Mesenteric fat pad (tissue), 1 donor: ENCODE data around the gene PRR15L. TPM values are rescaled to one million over a fixed set of nuclear protein-coding genes. Genes with fewer than 3 reads are reported as not detected.
"Not testable (repeated sequence)": the region's sequence is repeated elsewhere in the genome, so short reads cannot be mapped to it uniquely, and the experiment has no call there.

Source experiments
- DNase-seq: peaks from one replicate; pipeline ENCODE4 v3.0.0-alpha.2; 2020; ENCODE audit warnings: low spot score
- long read RNA-seq: library from polyadenylated mRNA; unstranded; transcript quantifications from one replicate; pipeline ENCODE4 v2.0.0, GENCODE V29; 2020
- total RNA-seq: library from RNA; stranded (reverse); fragmentation: NEBNext Ultra II Directional; extraction: Animal tissue kit (Norgen Biotek cat#: 25700); gene quantifications from one replicate; pipeline ENCODE4 v1.2.1, GENCODE V29; 2021
- donor health status: DM: yes; HTN: yes; CAD: no.

PRR15L gene, protein sequence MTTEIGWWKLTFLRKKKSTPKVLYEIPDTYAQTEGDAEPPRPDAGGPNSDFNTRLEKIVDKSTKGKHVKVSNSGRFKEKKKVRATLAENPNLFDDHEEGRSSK
- not detected for total RNA-seq
- long read RNA-seq, partial matches to known transcripts: 0 of 3 reads
- long read RNA-seq, other reads (novel, unspliced or antisense): 1 of 3 reads

DNA sequence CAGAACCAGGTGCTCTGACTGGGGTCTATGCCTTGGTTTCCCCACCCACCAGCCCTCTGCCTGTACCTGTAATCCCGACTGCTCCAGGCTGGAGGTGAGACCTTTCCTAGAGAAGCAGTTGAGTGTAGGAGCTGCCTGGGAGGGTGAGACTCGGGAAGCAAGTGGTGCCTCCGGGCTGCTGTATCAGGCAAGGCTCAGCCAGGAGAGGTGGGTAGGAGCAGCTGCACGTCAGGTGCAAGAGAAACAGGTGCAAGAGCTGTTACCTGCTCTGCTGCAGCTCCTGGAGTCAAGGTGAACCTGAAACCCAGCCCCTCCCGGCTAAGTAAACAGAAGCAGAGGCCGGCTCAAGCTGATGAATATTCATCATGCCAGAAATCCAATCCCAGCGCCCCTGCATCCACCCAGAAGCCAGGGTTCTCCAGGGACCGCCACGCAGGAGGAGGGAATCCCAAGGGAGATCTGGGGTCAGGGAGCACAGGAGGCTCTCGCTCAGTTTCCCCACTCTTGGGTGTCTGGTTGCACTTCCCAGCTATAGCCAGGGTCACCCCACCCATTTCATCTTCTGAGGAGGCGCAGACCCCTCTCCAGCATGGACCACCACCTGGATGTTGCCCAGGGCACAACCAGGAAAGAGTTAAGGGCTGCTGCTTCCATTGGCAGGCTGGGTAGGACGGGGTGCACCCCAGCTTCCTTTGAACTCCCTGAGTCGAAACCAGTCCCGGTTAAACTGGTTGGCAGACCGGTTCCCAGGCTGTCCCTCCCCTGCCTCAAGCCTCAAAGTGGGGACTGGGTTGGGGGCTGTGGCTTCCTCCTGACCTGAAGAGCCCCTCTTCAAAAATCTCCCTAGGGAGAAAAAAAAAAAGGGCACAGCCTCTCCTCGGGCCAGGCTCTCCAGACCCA lies at the start of gene PRR15L:
PRR15L (minus strand) TSS at position 293 of the 900 bp plus-strand sequence. CDS start 4,649 bp downstream, outside the sequence.
- DNase-seq: no peak

DNA sequence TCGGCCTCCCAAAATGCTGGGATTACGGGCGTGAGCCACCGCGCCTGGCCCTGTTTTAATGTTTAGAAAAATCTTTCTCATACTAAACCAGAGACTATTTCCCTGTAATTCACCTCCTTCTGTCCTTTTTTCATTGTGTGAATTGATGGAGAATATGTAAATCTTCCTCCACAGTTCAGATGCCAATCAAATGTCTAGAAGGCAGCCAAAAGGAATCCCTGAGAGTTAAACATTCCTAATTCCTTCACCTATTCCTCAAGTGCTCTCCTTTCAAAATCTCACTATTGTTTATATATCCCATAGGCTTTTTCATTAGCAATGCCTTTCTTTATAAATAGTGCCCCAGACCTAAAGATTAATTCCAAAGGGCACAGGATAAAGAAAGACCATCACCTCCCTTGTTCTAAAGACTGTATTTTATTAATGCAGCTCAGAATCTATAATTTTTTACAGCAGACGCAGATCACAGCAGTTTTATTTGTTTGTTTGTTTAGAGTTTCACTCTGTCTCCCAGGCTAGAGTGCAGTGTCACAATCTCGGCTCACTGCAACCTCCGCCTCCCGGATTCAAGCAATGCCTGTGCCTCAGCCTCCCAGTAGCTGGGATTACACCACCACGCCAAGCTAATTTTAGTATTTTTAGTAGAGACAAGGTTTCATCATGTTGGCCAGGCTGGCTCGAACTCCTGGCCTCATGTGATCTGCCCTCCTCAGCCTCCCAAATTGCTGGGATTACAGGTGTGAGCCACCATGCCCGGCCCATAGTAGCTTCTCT lies 49.4 kb upstream of the PRR15L start:
- DNase-seq: no peak

DNA sequence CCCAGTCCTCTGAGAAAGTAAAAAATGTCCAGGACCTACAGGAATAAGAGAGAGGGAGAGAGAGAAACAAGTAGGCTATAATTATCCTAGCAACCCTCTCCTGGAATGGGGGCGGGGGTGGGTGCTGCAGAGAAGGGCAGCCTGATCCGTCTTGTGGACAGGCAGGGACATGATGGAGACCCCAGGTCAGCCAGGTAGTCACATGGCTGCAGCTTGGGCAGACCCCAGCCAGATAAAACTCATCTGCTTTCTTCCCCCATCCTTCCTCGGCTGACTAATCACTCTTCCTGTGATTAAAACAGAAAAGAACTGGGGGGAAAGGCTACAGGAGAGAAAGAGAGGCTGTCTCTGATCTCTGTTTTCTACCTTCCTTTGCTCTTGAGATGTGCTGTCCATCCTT lies 47.3 kb upstream of the PRR15L start:
- no peak for DNase-seq

DNA sequence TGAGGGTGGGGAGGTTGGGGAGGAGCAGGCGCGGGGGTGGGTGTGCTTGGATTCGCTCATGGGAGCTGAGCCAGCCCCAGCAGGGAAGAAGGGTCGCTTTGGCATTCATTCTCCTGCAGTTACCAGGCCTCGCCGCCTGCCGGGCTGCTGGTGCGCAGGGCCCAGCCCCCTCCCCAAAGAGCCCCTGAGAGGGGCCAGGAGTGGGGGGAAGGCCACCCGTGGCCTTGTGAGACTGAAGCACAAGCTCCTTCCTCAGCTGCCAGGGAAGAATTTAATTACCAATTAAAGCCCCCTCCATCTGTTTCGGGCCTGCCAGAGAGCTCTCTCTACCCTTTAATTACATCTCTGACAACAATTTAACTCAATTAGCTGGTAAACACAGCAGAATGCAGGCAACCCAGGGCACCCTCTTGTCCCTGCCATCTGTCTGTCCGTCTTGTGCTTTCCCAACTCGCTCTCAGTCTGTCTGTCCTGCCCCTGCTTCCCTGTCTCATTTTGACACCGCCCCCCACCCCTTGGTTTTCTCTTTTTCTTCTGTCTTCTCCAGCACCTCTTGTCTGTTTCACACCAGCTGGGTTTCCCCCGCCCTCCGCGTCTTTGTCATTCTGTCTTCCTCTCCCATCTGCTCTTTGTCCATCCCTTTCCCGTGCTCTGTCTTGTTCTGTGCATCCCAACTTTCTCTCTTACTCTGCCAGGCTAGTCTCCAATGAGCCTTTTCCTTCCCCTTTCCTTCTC lies 45.9 kb upstream of the PRR15L start:
- DNase-seq: no peak

DNA sequence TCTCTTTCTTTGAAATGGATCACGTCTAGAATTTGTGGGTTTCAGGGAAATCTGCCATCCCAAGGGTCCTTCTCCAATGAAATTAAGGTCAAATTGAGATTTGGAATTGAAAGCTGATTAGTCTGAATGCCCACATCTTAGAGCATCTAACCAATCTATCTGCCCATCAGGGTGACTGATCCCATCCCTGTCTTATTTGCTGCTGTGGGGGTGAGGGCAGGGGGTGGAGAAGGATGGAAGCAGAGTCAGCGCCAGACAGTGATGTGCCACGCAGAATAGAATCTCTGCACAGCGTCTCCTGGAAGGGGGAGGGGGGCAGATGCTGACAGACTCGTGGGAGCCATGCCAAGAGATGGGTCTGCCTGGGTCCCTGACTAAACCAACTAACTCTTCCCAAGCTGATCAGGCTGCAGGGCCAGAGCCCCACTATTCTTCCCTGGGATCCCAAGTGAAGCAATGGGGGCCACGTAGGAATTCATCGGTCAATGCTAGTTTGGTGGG lies 45.3 kb upstream of the PRR15L start:
- no peak for DNase-seq

DNA sequence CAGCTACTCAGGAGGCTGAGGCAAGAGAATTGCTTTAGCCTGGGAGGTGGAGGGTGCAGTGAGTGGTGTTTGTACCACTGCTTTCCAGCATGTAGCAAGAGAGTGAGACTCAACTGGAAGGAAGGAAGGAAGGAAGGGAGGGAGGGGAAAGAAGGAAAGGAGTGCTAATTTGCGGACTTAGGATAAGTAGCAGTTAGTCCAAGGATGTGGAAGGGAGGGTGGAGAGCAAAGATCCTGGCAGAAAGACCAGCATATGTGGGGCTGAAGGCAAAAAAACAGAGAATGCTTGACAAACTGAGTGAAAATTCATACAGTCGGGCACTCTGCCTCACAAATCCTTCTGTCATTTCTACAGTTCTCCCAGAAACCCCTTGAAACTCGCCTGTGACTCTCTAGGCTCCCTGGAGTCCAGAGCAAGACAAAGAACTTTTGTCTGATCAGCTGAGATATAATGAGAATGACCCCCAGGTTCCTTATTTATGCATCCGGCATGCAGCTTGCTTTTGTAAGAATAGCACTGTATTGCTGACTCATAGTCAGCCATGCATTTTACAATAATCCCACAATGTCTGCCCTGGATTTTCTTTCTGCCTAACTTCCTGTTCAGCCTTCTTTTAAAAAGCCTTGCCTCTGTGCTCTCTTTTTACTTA lies 44.7 kb upstream of the PRR15L start:
- DNase-seq: no peak

DNA sequence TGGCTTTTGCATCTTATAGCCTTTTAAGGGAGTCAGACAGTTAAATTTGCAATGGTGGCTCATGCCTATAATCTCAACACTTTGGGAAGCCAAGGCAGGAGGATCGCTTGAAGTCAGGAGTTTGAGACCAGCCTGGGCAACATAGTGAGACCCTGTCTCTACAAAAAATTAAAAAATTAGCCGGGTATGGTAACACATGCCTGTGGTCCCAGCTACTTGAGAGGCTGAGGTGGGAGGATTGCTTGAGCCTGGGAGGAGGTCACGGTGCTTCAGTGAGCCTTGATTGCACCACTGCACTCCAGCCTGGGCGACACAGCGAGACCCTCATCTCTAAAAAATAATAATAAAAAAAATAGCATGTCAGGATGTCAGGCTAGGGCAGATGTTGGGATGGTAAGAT lies 44.0 kb upstream of the PRR15L start:
- DNase-seq: not testable (repeated sequence)

DNA sequence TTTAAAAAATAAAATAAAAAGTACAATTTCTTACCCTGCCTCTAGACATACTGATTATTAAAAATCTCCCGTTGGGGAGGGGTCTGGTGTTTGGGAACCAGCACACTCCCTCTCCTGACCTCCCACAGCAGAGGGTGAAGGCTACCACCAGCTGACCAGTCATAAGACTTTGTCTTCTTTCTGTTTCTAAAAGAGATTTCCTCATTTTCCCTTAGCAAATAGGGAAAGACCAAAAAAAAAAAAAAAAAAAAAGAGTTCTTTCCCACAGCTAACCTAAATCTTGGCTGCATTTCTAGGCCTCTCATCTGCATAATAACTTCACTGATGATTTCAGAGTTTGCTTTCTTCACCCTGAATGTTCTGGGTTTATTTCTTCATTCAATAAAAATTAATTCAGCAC lies 43.5 kb upstream of the PRR15L start:
- no peak for DNase-seq

DNA sequence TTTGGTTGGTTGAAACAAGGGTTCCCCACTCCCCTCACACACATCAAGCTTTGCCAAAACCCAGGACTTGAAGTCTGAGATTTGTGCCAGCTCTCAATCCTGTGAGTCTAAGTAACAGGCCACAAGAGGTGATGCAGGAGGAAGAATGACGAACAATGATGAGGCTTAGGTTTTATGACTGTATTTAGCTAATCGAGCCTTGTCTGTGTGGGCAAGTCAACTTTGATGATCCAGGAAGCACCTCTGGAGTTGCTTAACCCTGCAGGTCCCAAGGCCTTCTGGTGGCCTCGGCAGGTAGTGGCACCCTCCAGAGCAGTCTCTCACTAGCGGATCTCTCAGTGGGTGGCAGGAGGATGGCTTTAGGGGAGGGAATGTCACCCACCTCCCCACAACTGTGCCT lies 41.9 kb upstream of the PRR15L start:
- no peak for DNase-seq

DNA sequence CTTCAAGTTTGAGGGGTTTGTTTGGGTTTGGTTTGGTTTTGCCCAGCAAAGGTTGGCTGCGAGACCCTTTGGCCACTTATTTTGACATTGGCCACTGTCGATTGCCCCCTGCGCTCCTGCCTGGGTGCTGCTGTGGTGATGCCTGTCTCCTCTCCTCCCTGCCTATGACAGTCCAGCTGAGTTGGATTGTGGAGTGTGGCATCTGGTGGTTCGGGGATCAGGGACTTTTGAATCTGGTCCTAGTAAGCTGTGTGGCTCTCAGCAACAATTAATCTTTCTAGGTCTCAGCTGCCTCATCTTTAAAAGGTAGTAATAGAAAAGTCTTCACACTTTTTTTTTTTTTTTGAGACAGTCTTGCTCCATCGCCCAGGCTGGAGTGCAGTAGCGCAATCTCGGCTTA lies 40.4 kb upstream of the PRR15L start:
- no peak for DNase-seq

DNA sequence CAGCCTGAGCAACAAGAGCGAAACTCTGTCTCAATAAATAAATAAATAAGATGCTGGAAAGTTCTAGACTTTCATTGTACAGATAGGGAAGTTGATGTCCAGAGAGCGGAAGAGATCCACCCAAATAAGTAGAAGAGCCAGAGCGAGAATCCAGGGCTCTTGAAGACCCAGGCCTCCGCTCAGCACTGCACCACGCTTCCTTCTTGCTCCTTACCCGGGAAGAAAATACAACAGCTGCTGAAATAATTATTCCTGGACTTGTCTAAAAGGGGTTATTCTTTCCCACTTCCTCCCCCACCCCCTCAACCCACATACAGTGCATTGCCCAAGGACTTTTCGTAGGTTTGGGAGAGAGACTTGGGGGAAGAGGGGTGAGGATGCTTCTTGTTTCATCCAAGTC lies 39.9 kb upstream of the PRR15L start:
- DNase-seq: no peak

DNA sequence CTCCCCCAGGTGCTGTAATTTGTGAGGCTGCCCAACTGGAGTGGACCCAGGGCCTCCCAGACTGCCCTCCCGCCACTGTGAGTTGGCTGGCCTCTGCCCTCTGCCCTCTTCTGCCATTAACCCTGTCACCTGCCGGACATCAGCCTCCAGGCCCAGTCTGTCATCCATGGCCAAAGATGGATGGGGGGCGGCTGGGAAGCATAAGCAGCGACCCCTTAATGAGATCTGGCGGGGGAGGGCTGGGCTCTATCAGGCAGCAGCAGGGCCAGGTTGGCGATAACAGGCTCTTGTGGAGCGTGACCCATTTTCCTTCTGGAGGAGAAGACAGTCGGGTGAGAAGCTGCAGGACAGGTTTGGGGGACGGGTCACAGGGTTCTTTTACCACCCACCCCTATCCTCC lies 38.5 kb upstream of the PRR15L start:
- no peak for DNase-seq

DNA sequence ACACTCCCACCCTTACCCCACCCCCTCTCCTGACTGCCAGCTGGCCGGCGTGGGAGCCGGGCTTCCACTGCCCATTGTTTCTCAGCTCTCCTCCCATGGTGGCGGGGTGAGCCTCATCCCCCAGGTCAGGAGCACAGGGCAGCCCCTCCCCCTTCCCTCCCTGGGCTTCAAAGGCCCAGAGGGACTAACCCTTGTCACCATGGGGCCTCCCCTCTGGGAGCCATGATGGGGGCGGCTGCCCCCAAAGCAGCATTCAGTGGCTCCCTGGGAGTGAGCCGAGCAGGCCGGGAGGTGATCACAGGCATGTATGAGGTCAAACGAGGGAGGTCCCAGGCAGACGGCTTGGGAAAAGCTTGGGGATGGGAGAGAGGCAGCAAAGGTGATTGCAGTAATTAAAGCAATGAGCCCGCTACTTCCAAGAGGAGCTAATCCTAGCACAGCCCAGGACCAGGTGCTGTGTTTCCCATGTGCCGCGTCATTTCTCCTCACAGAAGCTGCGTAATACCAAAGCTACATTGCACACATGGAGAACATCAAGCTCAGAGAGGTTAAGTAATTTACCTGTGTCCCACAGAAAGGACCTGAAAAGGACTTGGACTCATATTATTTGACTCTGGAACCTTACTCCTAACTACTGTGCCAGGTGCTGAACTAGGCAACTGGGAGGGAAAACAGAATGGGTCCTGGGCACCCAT lies 37.7 kb upstream of the PRR15L start:
- no peak for DNase-seq

DNA sequence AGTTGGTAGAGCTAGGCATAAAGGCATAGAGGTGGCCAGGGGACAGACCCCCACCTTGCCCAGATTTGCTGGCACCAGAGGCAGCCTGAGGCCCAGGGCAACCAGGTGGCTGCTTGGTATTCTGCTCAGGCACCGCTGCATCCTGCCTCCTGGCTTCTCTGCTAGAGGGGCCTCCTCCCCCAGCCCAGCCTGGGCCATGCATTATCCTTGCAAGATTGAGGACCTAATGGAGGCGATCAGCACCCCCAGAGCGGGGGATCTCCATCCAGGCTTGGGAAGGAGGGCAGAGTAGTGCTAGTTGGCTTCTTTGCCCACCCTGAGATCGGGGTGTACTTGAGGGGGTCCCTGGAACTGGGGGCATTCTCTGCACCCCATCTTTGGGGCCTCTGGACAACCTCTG lies 37.0 kb upstream of the PRR15L start:
- DNase-seq: no peak

DNA sequence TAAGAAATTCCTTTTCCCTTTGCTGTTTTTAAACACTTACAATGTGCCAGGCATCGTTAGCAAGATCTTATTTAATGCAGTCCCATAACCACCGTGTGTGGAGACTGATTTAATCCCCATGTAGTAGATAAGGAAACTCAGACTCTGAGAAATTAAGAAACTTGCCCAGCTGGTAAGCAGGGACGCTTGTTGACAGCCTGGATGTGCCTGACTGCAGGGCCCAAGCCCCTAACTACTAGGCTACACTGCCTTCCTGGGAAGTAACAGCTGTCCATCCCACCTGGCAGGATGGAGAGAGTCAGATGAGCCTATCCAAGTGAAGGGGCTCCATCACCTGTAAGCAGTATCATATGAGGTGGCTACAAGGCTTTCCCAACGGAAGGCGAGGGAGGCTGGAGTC lies 36.3 kb upstream of the PRR15L start:
- DNase-seq: no peak

DNA sequence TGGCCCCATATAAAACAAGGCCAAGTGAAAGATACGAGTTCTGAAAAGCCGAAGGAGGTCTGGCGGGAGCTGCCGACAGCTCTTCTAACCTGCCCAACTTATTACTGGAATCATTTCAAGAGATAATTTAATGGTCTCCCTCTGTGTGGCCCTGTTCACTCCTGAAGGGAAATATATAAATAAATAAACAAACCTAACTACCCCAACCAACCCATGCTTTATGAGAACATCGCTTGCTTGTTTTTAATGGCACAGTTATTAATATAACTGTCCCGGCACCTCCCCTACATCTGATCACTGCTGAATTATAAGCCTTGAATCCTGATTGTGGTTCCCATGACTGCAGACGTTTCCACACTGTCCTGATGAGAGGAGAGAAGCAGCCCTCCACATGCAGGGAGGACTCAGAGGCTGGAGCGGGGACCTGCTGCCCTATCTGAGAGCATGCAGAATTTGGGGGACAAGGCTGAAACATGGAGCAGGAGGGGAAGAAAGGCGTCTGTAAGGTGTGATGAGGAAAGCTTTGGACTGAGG lies 35.4 kb upstream of the PRR15L start:
- DNase-seq: no peak

DNA sequence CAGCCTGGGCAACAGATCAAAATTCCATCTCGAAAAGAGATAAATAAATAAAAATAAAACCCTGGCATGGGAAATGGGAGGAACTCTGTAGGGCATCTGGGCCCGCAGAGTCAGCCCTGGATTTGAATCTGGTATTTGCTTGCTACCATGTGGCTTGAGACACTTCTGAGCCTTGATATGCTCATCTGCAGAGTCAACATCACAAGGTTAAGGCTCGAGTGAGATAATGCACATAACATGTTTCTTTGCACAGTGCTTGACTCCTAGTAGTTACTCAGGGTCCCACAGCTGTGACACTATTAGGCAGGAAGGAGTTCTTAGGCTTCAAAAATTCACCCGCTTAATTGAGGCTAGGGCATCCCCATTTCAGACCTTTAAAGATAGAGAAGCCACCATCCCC lies 34.5 kb upstream of the PRR15L start:
- no peak for DNase-seq

DNA sequence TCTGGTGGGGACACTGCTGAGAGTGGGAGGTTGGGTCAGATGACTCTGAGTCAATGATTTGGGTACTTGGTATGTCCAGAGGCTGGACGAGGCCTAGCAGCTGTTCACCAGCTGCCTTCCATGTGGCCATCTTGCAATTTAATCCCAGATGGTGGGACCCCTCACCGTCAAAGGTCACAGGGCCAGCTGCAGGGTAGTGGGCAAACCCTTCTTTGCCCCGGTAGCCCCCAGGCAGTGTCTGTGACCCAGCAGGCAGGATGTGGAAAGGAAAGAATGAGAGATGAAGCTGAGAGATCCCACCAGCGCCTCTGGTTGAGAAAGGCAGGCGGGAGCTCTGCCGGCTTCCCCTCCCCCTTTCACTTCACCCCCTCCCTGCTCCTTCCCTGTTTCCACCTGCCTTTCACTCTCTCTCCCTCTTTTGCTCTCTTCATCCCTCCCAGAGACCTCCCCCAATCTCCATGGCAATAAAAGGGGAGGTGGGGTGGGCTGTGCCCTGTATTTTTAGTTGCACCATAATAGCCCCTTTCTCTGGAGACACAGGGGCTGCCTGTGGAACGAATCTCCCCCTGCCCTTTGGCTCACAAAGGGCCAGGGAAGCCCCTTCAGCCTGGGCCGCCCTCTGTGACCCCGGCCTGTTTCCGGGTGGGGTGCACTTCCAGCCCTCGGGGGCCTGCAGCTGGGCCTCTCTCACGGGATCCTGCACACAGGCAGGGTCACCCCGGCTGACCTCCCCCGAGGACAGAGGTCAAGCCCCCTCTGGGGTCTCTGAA lies 33.5 kb upstream of the PRR15L start:
- DNase-seq: no peak

DNA sequence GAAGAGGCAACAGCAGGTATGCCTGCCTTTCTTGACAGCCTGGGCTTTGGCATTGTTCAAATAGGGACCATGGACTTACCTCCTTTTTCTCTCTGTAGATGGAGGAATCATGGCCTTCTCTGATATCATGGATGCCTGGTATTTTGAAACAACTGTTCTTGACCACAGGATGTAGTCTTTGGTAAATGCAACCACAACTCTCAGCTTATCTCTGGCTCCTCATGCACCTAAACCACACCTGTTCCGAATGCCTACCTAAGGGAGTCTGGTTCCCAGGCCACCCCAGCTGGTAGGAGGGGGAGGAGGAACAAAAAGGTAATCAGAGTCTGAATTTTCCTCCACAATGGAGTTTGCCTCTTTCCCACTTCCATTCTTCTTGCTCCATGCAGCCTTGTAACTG lies 32.0 kb upstream of the PRR15L start:
- DNase-seq: no peak
